ENCODE measurements around the gene SQSTM1. TPM values are rescaled to one million over a fixed set of nuclear protein-coding genes. Genes with fewer than 3 reads are reported as not detected.

Gene SQSTM1
- total RNA-seq, 3 donors from 2014 or later (not counting 1 experiment from before 2014, with no cell fraction given): 474 to 707 (median 657) TPM

DNA sequence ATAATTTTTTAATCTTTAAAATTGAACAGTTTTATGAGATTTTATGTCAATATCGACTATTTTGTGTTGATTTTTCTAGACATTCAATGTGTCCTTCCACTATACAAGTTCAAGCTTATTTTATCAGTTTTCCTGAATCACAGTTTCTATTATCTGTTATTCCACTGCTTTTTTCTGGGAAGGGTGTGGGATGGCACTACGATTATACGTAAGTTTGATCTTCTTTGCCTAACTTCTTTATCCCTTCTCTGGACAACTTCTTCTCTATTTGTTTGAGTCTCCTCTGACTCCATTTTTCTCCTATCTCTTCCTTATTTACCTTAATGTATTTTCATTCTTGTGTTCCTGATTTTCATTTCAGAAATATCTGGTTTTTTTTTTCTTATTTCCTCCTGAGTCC is 62.5 kb downstream of the SQSTM1 start:
- ATAC-seq (no peak), DNase-seq (no peak)
- H3K9me3 Mint-ChIP-seq: peaks cover 3 to 5% of the 10 kb centered on the region in 2 donors
- peaks cover 29% of the 10 kb centered on the region for H3K36me3 Mint-ChIP-seq
- no peak overlapping the region for H3K27ac ChIP-seq (ENCODE audit: low read length)
- no peaks in the 10 kb centered on the region for H3K27me3 Mint-ChIP-seq (ENCODE audit: low read depth in 2 of 2)
- no peak for TF ChIP-seq CTCF (IDR thresholded peaks at IDR 0.05)
- intact Hi-C loops (cut with micrococcal nuclease): no loop called here
- H3K36me3 ChIP-seq (ENCODE audit: control insufficient read depth, insufficient read depth, low read length): peaks cover 35% of the 10 kb centered on the region
- H3K9me3 ChIP-seq (ENCODE audit: control insufficient read depth, insufficient read depth, low read length): peaks cover 10% of the 10 kb centered on the region
- no peak overlapping the region for H3K27ac Mint-ChIP-seq
- H3K4me3 Mint-ChIP-seq: no peak overlapping the region
- no peaks in the 10 kb centered on the region for H3K4me1 ChIP-seq (ENCODE audit: control insufficient read depth, insufficient read depth, low read length)
- 100% methylated on average over 3 of the region's 3 CpGs for WGBS (ENCODE audit: insufficient coverage)
- H3K4me3 ChIP-seq (ENCODE audit: low read length): no peak overlapping the region
- H3K27me3 ChIP-seq (ENCODE audit: control insufficient read depth, insufficient read depth, low read length): no peaks in the 10 kb centered on the region
- H3K4me1 Mint-ChIP-seq: peaks cover 3 to 6% of the 10 kb centered on the region in 2 donors

DNA sequence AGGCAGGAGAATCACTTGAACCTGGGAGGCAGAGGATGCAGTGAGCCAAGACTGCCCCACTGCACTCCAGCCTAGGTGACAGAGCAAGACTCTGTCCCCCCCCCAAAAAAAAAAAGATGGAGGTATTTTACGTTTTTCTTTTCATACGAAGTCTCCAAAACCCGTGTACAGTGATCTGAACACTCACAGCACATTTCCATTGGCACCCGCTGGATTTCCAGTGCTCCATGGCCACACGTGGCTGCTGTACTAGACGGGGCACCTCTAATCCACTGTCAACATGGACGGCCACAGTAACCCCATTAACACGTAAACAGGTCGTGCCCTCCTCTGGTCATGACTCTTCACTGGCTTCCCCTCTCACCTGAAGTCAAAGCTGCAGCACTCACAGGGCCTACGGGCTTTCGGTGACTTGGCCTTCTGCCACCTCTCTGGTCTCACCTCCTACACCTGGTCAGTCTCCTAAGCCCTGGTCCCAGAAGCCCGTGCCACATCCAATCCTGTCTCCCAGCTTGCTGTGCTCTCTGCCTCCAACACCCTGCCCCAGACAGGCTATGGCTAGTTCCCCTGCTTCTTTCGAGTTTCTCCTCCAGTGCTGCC is 64.9 kb downstream of the SQSTM1 start:
- DNase-seq: no peak
- Histone ChIP-seq H3K27me3 (ENCODE audit: control insufficient read depth, insufficient read depth, low read length) (no peaks in the 10 kb centered on the region), H3K27ac (ENCODE audit: low read length) (no peak overlapping the region), H3K36me3 (ENCODE audit: control insufficient read depth, insufficient read depth, low read length) (peaks cover 40% of the 10 kb centered on the region), H3K9me3 (ENCODE audit: control insufficient read depth, insufficient read depth, low read length) (peaks cover 10% of the 10 kb centered on the region), H3K4me1 (ENCODE audit: control insufficient read depth, insufficient read depth, low read length) (no peaks in the 10 kb centered on the region), H3K4me3 (ENCODE audit: low read length) (no peak overlapping the region)
- Mint-ChIP-seq H3K27ac (peak overlapping the region in 1 of 2 donors; percentile 57), H3K36me3 (peaks cover 29% of the 10 kb centered on the region), H3K4me3 (no peak overlapping the region), H3K9me3 (peaks cover 3 to 5% of the 10 kb centered on the region in 2 donors), H3K27me3 (ENCODE audit: low read depth in 2 of 2) (no peaks in the 10 kb centered on the region), H3K4me1 (peaks cover 3 to 6% of the 10 kb centered on the region in 2 donors)
- TF ChIP-seq CTCF (IDR thresholded peaks at IDR 0.05): no peak
- WGBS (ENCODE audit: insufficient coverage): 97% methylated on average over 13 of the region's 13 CpGs
- ATAC-seq: no peak
- intact Hi-C loops (cut with micrococcal nuclease): no loop called here

DNA sequence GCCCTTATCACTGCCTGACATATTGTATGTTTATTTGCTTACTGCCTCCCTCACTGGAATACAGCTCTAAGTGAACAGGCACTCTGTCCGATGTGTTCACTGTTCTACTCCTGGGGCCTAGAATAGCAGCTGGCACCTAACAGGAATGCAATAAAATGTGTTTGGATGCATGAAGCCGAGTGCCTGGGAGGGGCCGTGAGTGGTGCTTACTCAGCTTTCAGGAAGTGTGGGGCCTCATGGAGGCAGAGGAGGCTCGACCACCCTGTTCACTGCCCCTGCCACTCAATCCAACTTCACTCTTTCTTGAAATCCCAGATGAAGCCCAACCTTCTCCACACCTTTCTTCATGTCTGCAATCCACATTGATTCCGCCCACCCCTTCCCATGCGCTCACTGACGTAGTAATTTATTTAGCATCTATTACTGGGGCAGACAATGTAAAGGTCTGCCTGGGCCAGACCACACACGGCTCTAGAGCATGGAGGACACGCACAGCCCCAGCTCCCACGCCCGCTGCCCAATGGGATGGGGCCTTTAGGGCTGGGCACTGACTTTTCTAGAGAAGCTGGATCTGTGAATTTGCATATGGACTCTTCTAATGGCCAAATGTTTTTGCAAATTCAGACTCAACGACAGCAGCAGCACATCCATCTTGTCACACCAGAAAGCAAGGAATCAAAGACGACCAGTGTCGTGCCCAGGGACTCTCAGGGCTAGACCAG is 65.6 kb downstream of the SQSTM1 start:
- TF ChIP-seq CTCF (IDR thresholded peaks at IDR 0.05): no peak
- Mint-ChIP-seq H3K4me3 (no peak overlapping the region), H3K27me3 (ENCODE audit: low read depth in 2 of 2) (no peaks in the 10 kb centered on the region), H3K9me3 (peaks cover 3 to 5% of the 10 kb centered on the region in 2 donors), H3K36me3 (peaks cover 29% of the 10 kb centered on the region), H3K27ac (peak overlapping the region in 1 of 2 donors; percentile 57), H3K4me1 (peaks cover under 1 to 6% of the 10 kb centered on the region in 2 donors)
- no peak for ATAC-seq
- Histone ChIP-seq H3K9me3 (ENCODE audit: control insufficient read depth, insufficient read depth, low read length) (peaks cover 10% of the 10 kb centered on the region), H3K36me3 (ENCODE audit: control insufficient read depth, insufficient read depth, low read length) (peaks cover 48% of the 10 kb centered on the region), H3K4me1 (ENCODE audit: control insufficient read depth, insufficient read depth, low read length) (no peaks in the 10 kb centered on the region), H3K27ac (ENCODE audit: low read length) (no peak overlapping the region), H3K27me3 (ENCODE audit: control insufficient read depth, insufficient read depth, low read length) (no peaks in the 10 kb centered on the region), H3K4me3 (ENCODE audit: low read length) (no peak overlapping the region)
- DNase-seq: no peak
- intact Hi-C loops (cut with micrococcal nuclease): no loop called here
- WGBS (ENCODE audit: insufficient coverage): 92% methylated on average over 14 of the region's 14 CpGs
